SK-N-SH (cell line): ENCODE measurements around the gene CCDC24. TPM values are rescaled to one million over a fixed set of nuclear protein-coding genes. Genes with fewer than 3 reads are reported as not detected.

Experiments
- CTCF ChIA-PET: fragments of 300-600, 350-600 bp; formaldehyde crosslinking; extraction: SDS; loops from one replicate; lab custom pipeline; 2021; lab: Yijun Ruan, JAX
- POLR2A ChIA-PET: fragments of 350-600 bp; sonication (Branson Sonifier 250); formaldehyde crosslinking; extraction: SDS; loops from one replicate; lab custom pipeline; 2020; ENCODE audit warnings: antibody characterized with exemption, inconsistent platforms; lab: Yijun Ruan, JAX
- DNase-seq: peaks from one replicate; pipeline ENCODE4 v3.0.0; 2012
- H2AFZ ChIP-seq: fragments of 200-600 bp; sonication (generic); 2 replicates; pipeline ENCODE4 v1.8.1; 2016; ENCODE audit warnings: antibody characterized with exemption, mild to moderate bottlenecking, low read depth
- H3F3A ChIP-seq: fragments of 200-600 bp; sonication (generic); replicated peaks from 2 replicates; pipeline ENCODE3; 2016; ENCODE audit warnings: antibody characterized with exemption, mild to moderate bottlenecking; ENCODE audit not compliant: insufficient read depth
- H3K27ac ChIP-seq, 2 experiments: fragments of 200-500 bp in 1 of 2; fragments of 200-600 bp in 1 of 2; sonication (Bioruptor generic) in 1 of 2; sonication (generic), shearing (Covaris generic) in 1 of 2; 2 replicates each; pipeline versions ENCODE4 v1.5.1 to v1.6.1; 2014 to 2016; ENCODE audit warnings: low read depth in 2 of 2, inconsistent platforms in 1 of 2, low read length in 1 of 2, mild to moderate bottlenecking in 1 of 2, mixed read lengths in 1 of 2
- H3K27me3 ChIP-seq: fragments of 200-600 bp; sonication (generic), shearing (Covaris generic); 2 replicates; pipeline ENCODE4 v1.6.1; 2016; ENCODE audit warnings: mixed run types; ENCODE audit not compliant: insufficient read depth
- H3K36me3 ChIP-seq, 2 experiments: fragments of 200-500 bp in 1 of 2; fragments of 200-600 bp in 1 of 2; sonication (Bioruptor generic) in 1 of 2; sonication (generic) in 1 of 2; replicated peaks in 1 of 2; 2 replicates each; pipeline versions ENCODE3 to v1.5.1; 2014 to 2016; ENCODE audit warnings: low read length in 1 of 2, mild to moderate bottlenecking in 1 of 2; ENCODE audit not compliant: insufficient read depth in 2 of 2, control insufficient read depth in 1 of 2
- H3K4me1 ChIP-seq, 2 experiments: fragments of 200-500 bp in 1 of 2; fragments of 200-600 bp in 1 of 2; sonication (Bioruptor generic) in 1 of 2; sonication (generic), shearing (Covaris generic) in 1 of 2; 2 replicates each; pipeline versions ENCODE4 v1.5.1 to v1.6.1; 2014 to 2016; ENCODE audit warnings: low read depth in 1 of 2, low read length in 1 of 2, mixed run types in 1 of 2; ENCODE audit not compliant: insufficient read depth in 2 of 2, control insufficient read depth in 1 of 2
- H3K4me2 ChIP-seq: fragments of 200-600 bp; sonication (generic), shearing (Covaris generic); 2 replicates; pipeline ENCODE4 v1.6.1; 2017; ENCODE audit warnings: mixed run types
- H3K4me3 ChIP-seq, 2 experiments: fragments of 200-500 bp in 1 of 2; fragments of 200-600 bp in 1 of 2; sonication (Bioruptor generic) in 1 of 2; sonication (generic), shearing (Covaris generic) in 1 of 2; 2 replicates each; pipeline versions ENCODE4 v1.5.1 to v1.8.1; 2014 to 2016; ENCODE audit warnings: low read depth in 2 of 2, inconsistent platforms in 1 of 2, low read length in 1 of 2, mild to moderate bottlenecking in 1 of 2, mixed read lengths in 1 of 2, moderate library complexity in 1 of 2
- H3K79me2 ChIP-seq: fragments of 200-600 bp; sonication (generic); 2 replicates; pipeline ENCODE4 v1.8.1; 2017; ENCODE audit warnings: mild to moderate bottlenecking; ENCODE audit not compliant: insufficient read depth
- H3K9ac ChIP-seq: fragments of 200-600 bp; sonication (generic); 2 replicates; pipeline ENCODE4 v1.6.1; 2017; ENCODE audit warnings: mixed run types
- H3K9me2 ChIP-seq: fragments of 200-600 bp; sonication (generic); 2 replicates; pipeline ENCODE4 v1.6.1; 2017; ENCODE audit warnings: mixed run types
- H3K9me3 ChIP-seq: fragments of 200-600 bp; sonication (generic); 2 replicates; pipeline ENCODE4 v1.6.1; 2017; ENCODE audit warnings: mixed run types, mild to moderate bottlenecking, moderate library complexity
- H4K20me1 ChIP-seq: fragments of 200-600 bp; sonication (generic); 2 replicates; pipeline ENCODE4 v1.6.1; 2017; ENCODE audit warnings: mild to moderate bottlenecking, mixed run types; ENCODE audit not compliant: insufficient read depth
- CHD2 ChIP-seq: fragments of 150-350 bp; IDR thresholded peaks from 2 replicates; pipeline ENCODE4 v1.6.1; 2018; ENCODE audit warnings: low read length; ENCODE audit not compliant: partially characterized antibody
- EZH2phosphoT487 ChIP-seq: fragments of 200-600 bp; sonication (generic); IDR thresholded peaks from 2 replicates; pipeline ENCODE4 v1.6.1; 2017; ENCODE audit warnings: low read depth, mixed run types, mild to moderate bottlenecking, antibody characterized with exemption, moderate library complexity, borderline replicate concordance
- FOXM1 ChIP-seq: IDR thresholded peaks from 2 replicates; pipeline ENCODE4 v1.4.0; 2012; ENCODE audit warnings: low read depth, mild to moderate bottlenecking
- GABPA ChIP-seq: IDR thresholded peaks from 2 replicates; pipeline ENCODE4 v1.4.0; 2012; ENCODE audit warnings: low read depth, mild to moderate bottlenecking
- GATA2 ChIP-seq: sonication (generic); formaldehyde crosslinking; IDR thresholded peaks from 2 replicates; pipeline ENCODE4 v1.5.0; 2020; ENCODE audit warnings: mild to moderate bottlenecking, missing genetic modification reagents
- JUND ChIP-seq: IDR thresholded peaks from 2 replicates; pipeline ENCODE4 v1.4.0; 2012
- NFIC ChIP-seq: IDR thresholded peaks from 2 replicates; pipeline ENCODE4 v1.4.0; 2012; ENCODE audit warnings: borderline replicate concordance
- RAD21 ChIP-seq: IDR thresholded peaks from 2 replicates; pipeline ENCODE4 v1.6.1; 2012; ENCODE audit warnings: mild to moderate bottlenecking, low read length
- RFX5 ChIP-seq: IDR thresholded peaks from 2 replicates; pipeline ENCODE4 v1.6.1; 2012; ENCODE audit warnings: mild to moderate bottlenecking, improper control_type of control experiment, low read length
- RXRA ChIP-seq: IDR thresholded peaks from 2 replicates; pipeline ENCODE4 v1.4.0; 2012; ENCODE audit warnings: low read depth, mild to moderate bottlenecking, borderline replicate concordance
- SIN3A ChIP-seq: IDR thresholded peaks from 2 replicates; pipeline ENCODE4 v1.6.1; 2012; ENCODE audit warnings: low read depth, mild to moderate bottlenecking, low read length, moderate library complexity, borderline replicate concordance
- TEAD4 ChIP-seq: IDR thresholded peaks from 2 replicates; pipeline ENCODE4 v1.4.0; 2012; ENCODE audit warnings: mild to moderate bottlenecking, borderline replicate concordance; ENCODE audit not compliant: insufficient read depth
- WGBS: methylation state at CpG from one replicate; pipeline ENCODE4 v1.1.6; 2017; ENCODE audit warnings: low lambda C conversion rate; 5-methylcytosine and 5-hydroxymethylcytosine counted together
- polyA plus RNA-seq, 3 experiments: library from polyadenylated mRNA; depleted of rRNA; stranded (reverse); fragments of >200 nt; gene quantifications; 2 replicates each; pipeline ENCODE4 v1.2.3, GENCODE V29; 2012
- TF ChIP-seq, protein P1 (sequence below): fragments of 150-350 bp; IDR thresholded peaks from 2 replicates; pipeline ENCODE4 v1.6.1; 2016; ENCODE audit warnings: mild to moderate bottlenecking, low read depth, low read length
- TF ChIP-seq, protein P2 (sequence below): IDR thresholded peaks from 2 replicates; pipeline ENCODE4 v1.6.1; 2012; ENCODE audit warnings: mild to moderate bottlenecking, low read depth, low read length, moderate library complexity
- TF ChIP-seq, protein P3 (sequence below): IDR thresholded peaks from 2 replicates; pipeline ENCODE4 v1.4.0; 2012; ENCODE audit warnings: low read depth

The CCDC24 gene
- polyA plus RNA-seq, 1 of the 3 experiments (the other 2 are of a cell fraction), result 7.5 TPM

DNA sequence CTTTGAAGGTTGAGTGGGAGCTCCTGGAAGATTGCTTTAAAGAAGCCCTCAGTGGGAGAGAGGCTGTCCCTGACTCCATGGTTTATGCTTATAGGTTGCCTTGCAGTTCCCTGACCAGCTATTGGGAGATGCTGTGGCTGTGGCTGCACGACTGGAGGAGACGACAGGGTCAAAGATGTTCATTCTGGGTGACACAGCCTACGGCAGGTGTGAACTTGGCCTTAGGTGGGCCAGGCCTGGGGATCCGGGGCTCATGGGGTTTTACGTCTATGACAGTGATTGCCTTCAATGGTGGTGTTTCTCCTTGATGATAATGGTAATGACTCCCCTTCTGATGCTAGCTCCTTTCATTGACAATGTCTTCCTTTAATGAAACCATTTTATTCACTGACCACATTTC, 20.9 kb upstream of the CCDC24 start:
- Histone ChIP-seq H3K9me2 (no peaks in the 10 kb centered on the region), H3F3A (peaks cover 14% of the 10 kb centered on the region), H3K79me2 (peaks cover 25% of the 10 kb centered on the region), H3K4me1 (peaks cover 3 to 25% of the 10 kb centered on the region in 2 experiments; a peak in 1 of 4 replicates), H3K4me3 (peak overlapping the region; percentile 98 to 100), H3K4me2 (peak overlapping the region; percentile 95), H2AFZ (peak overlapping the region; percentile 90; the same call in 1 of the 2 replicates), H3K9ac (peak overlapping the region; percentile 82), H3K36me3 (peaks cover 0 to 38% of the 10 kb centered on the region in 2 experiments), H4K20me1 (peaks cover under 1% of the 10 kb centered on the region; the same call in 1 of the 2 replicates), H3K27me3 (no peaks in the 10 kb centered on the region), H3K27ac (peak overlapping the region in 1 of 2 experiments; percentile 32; a peak in 2 of 4 replicates), H3K9me3 (no peaks in the 10 kb centered on the region)
- TF ChIP-seq GATA2 (CRISPR knock-in tag), result no peak
- TF ChIP-seq JUND, result no peak
- no peak for TF ChIP-seq SIN3A
- TF ChIP-seq, protein P1, sequence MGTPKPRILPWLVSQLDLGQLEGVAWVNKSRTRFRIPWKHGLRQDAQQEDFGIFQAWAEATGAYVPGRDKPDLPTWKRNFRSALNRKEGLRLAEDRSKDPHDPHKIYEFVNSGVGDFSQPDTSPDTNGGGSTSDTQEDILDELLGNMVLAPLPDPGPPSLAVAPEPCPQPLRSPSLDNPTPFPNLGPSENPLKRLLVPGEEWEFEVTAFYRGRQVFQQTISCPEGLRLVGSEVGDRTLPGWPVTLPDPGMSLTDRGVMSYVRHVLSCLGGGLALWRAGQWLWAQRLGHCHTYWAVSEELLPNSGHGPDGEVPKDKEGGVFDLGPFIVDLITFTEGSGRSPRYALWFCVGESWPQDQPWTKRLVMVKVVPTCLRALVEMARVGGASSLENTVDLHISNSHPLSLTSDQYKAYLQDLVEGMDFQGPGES, result no peak
- no peak for TF ChIP-seq TEAD4
- no peak for DNase-seq
- POLR2A ChIA-PET, result interaction anchor here (0.9 to 1.4 kb wide), 4 partner anchors 7 to 60 kb away, joined by 3 to 4 read pairs (median 3); no protein-coding TSS in a partner anchor
- 20% methylated on average over 5 of the region's 5 CpGs for WGBS
- CTCF ChIA-PET, result interaction anchor here (0.7 to 1.2 kb wide), 5 partner anchors 24 to 207 kb away, joined by 3 to 4 read pairs (median 3); no protein-coding TSS in a partner anchor

DNA sequence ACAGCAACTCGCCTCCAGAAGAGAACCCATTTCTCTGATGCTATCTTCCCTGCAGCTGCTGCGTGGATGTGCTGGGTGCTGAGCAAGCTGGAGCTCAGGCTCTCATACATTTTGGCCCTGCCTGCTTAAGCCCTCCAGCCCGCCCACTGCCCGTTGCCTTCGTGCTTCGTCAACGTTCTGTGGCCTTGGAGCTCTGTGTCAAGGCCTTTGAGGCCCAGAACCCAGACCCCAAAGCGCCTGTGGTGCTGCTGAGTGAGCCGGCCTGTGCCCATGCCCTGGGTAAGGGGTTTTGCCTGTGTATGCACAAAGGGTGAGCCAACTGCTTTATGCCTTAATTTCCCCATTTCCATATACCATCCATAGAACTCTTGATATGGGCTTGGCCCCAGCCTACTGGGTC, 20.5 kb upstream of the CCDC24 start:
- no peaks in the 10 kb centered on the region for H3K27me3 ChIP-seq
- peaks cover 14% of the 10 kb centered on the region for H3F3A ChIP-seq
- WGBS, result 66% methylated on average over 7 of the region's 9 CpGs
- H3K4me1 ChIP-seq, result peaks cover 7 to 29% of the 10 kb centered on the region in 2 experiments; a peak in 1 of 4 replicates
- peaks cover 29% of the 10 kb centered on the region for H3K79me2 ChIP-seq
- TF ChIP-seq GABPA, result no peak
- TF ChIP-seq EZH2phosphoT487, result no peak
- no peak for TF ChIP-seq RFX5
- TF ChIP-seq, protein P2, sequence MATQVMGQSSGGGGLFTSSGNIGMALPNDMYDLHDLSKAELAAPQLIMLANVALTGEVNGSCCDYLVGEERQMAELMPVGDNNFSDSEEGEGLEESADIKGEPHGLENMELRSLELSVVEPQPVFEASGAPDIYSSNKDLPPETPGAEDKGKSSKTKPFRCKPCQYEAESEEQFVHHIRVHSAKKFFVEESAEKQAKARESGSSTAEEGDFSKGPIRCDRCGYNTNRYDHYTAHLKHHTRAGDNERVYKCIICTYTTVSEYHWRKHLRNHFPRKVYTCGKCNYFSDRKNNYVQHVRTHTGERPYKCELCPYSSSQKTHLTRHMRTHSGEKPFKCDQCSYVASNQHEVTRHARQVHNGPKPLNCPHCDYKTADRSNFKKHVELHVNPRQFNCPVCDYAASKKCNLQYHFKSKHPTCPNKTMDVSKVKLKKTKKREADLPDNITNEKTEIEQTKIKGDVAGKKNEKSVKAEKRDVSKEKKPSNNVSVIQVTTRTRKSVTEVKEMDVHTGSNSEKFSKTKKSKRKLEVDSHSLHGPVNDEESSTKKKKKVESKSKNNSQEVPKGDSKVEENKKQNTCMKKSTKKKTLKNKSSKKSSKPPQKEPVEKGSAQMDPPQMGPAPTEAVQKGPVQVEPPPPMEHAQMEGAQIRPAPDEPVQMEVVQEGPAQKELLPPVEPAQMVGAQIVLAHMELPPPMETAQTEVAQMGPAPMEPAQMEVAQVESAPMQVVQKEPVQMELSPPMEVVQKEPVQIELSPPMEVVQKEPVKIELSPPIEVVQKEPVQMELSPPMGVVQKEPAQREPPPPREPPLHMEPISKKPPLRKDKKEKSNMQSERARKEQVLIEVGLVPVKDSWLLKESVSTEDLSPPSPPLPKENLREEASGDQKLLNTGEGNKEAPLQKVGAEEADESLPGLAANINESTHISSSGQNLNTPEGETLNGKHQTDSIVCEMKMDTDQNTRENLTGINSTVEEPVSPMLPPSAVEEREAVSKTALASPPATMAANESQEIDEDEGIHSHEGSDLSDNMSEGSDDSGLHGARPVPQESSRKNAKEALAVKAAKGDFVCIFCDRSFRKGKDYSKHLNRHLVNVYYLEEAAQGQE, result no peak
- no peak for TF ChIP-seq CHD2
- TF ChIP-seq RAD21, result no peak
- TF ChIP-seq, protein P3, sequence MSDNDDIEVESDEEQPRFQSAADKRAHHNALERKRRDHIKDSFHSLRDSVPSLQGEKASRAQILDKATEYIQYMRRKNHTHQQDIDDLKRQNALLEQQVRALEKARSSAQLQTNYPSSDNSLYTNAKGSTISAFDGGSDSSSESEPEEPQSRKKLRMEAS, result no peak
- no peak for TF ChIP-seq RXRA
- no peak for TF ChIP-seq FOXM1
- TF ChIP-seq NFIC, result no peak
- no peak overlapping the region for H2AFZ ChIP-seq
- peaks cover 4% of the 10 kb centered on the region for H4K20me1 ChIP-seq
- H3K9ac ChIP-seq, result peak overlapping the region; percentile 82; the same call in 1 of the 2 replicates
- no peak overlapping the region; a peak in 1 of 4 replicates for H3K27ac ChIP-seq
- H3K4me3 ChIP-seq, result peak overlapping the region; percentile 98 to 100
- H3K9me2 ChIP-seq, result no peaks in the 10 kb centered on the region
- ChIA-PET CTCF (interaction anchor here (0.7 to 1.7 kb wide), 4 partner anchors 25 to 70 kb away, joined by 3 to 5 read pairs (median 3); no protein-coding TSS in a partner anchor), POLR2A (interaction anchor here (0.9 to 1.4 kb wide), 4 partner anchors 7 to 60 kb away, joined by 3 to 4 read pairs (median 3); no protein-coding TSS in a partner anchor)
- H3K4me2 ChIP-seq, result peak overlapping the region; percentile 95
- no peaks in the 10 kb centered on the region for H3K9me3 ChIP-seq
- H3K36me3 ChIP-seq, result peaks cover 0 to 38% of the 10 kb centered on the region in 2 experiments
- no peak for DNase-seq
